Activated CD8-positive, alpha-beta memory T cell treated with anti-CD3 and anti-CD28 coated beads for 1 hour (primary cell): Measurements from ENCODE around the gene SERPINB10.
"Not testable (repeated sequence)": the region's sequence is repeated elsewhere in the genome, so short reads cannot be mapped to it uniquely, and the experiment has no call there.

ENCODE experiments used
- DNase-seq, 2 donors: peaks; one replicate each; pipeline ENCODE4 v3.0.0-alpha.2; 2020; ENCODE audit warnings: low read depth in 1 of 2; ENCODE audit errors: extremely low read depth in 1 of 2

Gene SERPINB10

DNA sequence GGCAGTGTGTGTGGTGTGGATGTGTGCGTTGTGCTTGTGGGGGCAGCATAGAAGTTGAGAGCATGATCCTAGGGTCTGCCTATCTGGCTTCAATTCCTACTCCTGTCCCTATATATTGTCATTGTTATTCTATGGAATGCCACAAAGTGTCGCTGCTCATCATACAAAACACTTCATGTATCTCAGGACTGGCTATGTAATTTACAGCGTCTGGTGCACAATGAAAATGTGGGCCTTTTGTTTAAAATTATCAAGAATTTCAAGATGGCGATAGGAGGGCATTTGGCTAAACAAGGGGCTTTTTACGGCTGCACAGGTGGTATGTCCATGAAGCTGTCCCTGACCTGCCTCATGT lies 16.8 kb upstream of the SERPINB10 start:
- DNase-seq = no peak

DNA sequence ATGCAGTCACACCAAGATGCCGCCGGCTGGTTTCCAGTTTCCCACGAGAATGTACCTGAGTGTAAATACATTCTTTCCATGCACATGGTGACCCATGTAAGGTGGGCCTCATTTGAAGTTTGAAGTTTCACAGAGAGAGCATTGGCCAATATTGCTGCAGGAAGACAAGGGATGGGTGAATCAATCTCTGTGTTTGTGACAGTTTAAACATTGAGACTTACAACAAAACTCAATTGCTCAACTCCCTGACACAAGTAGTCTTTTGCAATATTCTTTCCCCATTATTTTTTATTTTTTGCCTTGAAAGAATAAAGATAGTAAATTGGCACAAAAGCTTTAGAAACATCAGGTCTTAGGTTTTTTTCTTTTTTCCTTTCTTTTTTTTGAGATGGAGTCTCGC lies 15.2 kb upstream of the SERPINB10 start:
- DNase-seq = no peak

DNA sequence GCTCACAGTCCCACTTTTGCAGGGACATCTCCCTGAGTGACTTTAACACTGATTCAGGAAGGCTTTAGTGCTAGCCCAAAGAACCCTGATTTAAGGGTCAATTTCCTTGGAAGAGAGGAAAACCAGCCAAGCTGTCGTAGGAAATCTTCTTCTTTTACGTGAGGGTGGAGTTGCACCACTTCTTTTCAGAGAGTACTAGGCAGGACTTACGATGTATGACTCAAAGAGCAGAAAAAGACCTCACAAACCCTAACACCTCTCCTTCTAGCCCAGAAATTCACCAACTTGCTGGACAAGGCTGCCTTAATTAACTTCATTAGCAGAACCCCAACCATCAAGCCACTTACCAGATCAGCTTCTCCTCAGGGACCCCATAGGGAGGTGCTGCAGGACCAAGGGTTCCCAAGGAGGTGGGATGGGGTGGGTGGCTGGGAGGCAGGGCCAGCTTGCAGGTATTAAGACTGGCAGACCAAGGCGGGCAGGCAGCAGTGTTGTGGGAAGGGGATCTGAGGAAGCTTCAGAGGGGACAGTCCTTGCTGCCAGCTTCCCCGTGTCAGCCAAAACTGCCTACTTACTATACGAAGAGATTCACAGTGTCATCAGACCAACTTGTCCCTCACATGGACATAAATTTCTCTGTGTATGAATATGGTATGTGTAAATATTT lies 13.5 kb upstream of the SERPINB10 start:
- no peak for DNase-seq

DNA sequence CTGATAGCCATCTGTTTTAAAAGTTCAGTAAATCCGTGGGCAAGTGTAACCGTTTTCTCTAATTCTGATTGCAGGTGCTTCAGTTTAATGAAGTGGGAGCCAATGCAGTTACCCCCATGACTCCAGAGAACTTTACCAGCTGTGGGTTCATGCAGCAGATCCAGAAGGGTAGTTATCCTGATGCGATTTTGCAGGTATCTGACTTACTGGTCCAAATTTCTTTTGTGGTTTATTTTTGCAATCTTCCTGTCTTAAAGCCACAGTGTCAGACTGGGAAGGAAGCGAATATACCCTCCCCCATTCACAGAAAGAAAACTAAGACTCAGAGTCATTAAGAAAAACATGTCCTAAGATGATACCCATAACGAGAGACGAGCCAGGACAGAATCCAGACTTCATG lies 12.6 kb upstream of the SERPINB10 start:
- DNase-seq = no peak

DNA sequence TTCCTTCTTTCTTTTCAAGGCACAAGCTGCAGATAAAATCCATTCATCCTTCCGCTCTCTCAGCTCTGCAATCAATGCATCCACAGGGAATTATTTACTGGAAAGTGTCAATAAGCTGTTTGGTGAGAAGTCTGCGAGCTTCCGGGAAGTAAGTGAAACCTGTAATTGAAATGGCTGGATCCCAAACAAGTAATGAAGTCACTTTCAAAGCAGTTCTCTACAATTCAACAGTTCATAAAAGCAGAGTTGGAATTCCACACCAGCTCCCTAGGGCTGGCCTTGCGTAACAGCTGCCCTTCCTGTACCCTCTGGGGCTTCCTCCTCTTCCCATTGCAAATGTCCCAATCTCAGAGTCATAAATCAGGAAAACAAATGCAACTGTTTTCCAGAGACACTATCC lies 10.7 kb upstream of the SERPINB10 start:
- DNase-seq = no peak

DNA sequence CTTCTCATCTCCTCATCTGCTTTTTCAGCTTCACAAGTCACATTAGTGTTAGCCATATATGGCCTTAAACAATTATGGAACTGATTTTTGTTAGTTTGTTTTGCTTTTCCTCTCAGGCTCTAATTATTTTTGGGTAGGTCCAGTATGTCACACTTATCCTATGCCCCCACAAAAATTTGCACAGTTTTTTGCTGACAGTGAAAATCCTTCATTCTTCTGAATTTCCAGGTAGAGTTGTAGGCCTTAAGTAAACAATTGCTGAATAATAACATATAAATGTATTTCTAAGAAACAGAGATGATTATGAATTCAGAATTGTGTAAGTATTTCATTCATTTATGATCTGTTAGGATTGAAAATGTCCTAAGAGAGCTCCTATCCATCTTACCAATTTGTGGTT lies 8.6 kb upstream of the SERPINB10 start:
- no peak for DNase-seq

DNA sequence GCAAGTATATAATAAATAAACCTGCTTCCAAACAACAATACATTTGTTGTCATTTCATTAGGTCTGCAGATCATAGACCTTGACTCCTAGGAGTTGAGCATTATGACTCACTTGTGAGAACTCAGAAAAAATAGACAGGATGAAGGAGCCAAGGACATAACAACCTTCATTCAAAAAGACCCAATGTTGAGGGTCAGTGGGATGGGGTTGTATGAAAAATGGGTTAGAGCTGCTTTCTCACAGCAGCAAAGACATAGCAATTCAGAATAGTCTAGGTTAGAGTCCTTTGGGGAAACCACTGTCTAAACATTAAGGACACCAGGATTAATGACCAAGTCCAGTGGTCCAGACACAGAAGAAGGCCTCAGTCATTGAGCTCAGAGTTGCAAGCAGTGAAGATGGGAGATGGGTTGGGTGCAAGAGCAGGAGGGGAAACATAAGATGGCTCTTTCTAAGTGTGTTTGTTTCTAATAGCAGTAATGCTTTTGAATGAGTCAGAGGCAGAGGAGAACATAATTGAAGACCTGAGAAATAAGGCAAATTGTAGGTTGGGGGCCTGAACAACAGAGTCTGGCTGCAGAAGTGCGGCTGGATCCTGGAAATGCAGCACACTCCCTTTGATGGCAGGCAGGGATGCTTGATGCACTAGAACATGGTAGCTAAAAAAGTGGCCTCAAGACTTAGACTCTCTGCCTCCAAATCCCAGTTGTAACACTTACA lies 3.7 kb upstream of the SERPINB10 start:
- no peak for DNase-seq

DNA sequence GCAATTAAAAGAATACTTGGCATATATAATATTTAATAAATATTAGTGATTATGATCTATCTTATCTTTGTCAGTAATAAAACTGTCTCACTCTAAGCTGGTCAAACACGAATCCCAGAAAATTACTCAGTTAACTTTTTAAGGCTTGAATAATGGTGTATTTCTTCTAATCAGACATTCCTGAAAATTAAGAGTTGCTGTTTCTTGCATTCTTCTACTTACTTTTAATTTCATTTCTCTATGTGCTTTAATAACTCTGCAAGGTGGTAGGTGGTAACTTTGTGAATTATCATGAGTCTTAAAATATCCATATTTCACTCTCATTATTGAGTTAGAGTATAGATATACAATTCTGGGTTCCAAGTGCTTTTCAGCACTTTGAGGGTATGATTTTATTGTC lies 3.1 kb upstream of the SERPINB10 start:
- no peak for DNase-seq

DNA sequence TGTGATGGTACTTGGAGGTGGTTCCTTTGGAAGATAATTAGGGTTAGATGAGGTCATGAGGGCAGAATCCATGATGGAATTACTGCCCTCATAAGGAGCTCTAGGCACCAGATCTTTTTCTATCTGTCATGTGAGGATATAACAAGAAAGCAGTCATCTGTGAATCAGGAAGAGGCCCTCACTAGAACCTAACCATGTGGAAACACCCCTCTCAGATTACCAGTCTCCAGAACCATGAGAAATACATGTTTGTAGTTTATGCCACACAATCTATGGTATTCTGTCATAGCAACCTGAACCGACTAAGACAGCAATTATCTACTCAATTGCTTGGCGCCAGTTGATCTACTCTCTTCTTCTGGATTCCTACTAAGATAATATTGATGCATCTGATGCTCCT lies 2.4 kb upstream of the SERPINB10 start:
- DNase-seq = no peak

DNA sequence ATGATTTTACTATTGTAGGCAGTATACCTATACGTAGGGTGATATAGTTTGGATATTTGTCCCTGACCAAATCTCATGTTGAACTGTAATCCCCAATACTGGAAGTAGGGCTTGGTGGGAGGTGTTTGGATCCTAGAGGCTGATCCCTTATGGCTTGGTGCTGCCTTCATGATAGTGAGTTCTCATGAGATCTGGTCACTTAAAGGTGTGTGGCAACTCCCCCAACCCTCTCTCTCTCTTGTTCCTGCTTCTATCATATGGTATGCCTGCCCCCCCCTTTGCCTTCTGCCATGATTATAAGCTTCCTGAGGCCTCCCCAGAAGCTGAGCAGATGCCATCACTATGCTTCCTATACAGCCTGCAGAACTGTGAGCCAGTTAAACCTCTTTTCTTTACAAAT lies 1.7 kb upstream of the SERPINB10 start:
- no peak for DNase-seq

DNA sequence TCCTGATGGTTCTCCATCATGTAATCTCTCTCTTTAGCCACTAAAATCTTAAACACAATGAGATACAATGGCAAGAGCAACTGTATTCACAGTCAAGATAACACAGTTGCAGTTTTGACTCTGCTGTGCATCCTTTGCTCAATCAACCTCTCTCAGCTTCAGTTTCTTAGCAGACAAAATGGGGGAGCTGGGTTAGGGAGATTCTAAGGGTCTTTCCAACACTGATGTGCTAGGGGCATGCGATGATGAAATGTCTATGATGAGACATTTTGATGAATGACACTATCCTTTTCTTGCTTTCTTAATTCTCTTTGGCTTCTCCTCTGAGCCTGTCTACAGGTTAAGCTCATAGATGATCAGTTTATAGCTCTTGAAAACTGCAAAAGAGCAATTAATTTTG lies 1.1 kb downstream of the SERPINB10 start:
- no peak for DNase-seq

DNA sequence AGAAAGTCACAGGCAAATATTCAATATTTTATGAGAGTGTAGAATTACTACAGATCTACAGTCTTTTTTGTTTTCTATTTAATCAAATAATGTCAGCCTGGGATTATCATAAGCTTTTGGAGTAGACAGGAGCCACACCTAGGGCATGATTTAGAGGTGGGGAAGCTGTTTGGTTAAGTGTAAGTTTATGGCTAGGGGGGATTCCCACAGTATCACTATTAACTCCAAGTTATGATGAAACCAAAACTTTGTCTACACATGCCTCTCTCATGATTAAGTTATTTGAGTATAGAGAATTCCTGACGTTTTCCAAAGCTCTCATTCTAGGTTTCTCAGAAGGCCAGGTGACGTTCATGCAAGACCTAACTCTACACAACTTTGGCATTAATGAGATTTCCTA lies 2.1 kb downstream of the SERPINB10 start:
- no peak for DNase-seq

DNA sequence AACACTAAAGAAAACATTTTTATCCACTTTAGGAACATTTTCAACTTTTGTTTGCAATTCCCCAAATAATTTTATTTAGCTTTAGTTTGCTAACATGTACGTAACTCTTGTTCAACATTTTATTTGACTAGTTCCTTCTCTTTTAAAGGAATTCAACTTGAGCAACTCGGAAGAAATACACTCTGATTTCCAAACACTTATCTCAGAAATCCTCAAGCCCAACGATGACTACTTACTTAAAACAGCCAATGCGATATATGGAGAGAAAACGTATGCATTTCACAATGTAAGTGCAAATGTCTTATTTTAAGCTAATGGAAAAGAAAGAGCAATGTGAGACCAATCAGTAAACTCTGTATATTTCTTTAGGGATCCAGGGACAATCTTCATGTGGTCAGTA lies 10.1 kb downstream of the SERPINB10 start:
- no peak for DNase-seq

DNA sequence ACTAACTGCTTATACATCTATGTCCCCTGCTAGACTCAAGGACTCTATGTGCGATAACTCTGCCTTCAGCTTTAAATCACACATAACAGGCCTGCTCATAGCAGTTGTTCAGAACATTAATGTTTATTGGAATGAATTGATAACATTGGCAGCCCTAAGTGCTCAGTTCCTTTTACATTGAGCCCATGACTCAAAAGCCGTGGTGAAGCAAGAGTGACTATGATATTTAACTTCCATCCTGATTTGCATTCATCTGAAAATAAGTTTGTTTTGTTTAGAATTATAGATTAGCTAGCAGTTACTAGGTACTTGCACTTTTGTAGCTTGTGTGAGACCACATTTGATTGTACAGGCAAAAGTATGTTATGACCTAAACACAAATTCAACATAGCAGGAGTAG lies 14.3 kb downstream of the SERPINB10 start:
- DNase-seq = no peak

DNA sequence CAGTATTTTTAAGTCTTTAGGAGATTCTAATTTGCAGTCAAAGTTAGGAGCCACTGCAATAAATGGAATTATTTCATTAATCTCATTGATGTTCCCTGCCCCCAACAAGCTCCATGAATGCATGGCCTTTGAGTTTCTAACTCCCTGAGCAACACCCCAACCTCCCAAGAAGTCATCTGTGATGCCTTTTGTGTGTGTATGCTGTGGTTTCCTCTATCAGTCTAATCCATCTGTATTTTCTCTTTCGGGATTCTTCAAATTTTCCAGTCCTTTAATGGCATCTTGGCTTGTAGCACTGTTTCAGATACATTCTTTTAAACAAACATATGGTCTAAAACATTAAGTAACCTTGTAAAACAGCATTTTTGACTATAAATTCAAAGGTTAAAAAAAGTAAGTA lies 16.8 kb downstream of the SERPINB10 start:
- DNase-seq = no peak

DNA sequence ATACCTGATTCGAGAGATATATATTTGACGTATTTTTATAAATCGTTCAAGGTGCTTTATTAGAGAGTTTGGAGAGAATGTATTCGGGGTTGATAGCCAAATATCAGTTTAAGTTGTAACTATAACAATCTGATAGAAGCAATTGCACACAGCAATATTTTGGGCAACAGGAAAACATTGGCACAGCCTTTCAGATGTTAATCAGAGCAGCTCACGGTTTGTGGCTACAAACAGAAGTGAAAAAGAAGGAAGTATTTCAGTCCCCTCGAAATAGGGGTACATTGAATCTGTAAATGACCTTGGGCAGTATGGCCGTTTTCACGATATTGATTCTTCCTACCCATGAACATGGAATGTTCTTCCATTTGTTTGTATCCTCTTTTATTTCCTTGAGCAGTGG lies 20.6 kb downstream of the SERPINB10 start:
- no peak for DNase-seq

DNA sequence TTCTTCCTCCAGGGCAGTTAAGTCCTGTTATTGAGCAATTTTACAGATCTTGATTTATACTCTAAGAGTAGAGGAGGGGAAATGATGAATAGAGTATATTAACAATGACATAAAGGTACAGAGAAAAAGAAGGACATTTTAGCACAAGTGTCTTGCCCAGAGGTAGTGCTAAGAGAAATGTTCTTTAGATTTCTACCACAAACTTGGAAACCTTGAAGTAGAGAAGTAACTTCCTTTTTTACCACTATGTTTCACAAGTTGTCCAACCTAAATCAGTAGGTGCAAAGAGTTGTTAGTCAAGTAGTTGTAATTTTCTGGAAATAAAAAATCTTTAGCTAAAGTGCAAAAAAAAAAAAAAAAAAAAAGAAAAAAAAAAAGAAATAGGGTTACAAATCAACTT lies 21.6 kb downstream of the SERPINB10 start:
- not testable (repeated sequence) for DNase-seq

DNA sequence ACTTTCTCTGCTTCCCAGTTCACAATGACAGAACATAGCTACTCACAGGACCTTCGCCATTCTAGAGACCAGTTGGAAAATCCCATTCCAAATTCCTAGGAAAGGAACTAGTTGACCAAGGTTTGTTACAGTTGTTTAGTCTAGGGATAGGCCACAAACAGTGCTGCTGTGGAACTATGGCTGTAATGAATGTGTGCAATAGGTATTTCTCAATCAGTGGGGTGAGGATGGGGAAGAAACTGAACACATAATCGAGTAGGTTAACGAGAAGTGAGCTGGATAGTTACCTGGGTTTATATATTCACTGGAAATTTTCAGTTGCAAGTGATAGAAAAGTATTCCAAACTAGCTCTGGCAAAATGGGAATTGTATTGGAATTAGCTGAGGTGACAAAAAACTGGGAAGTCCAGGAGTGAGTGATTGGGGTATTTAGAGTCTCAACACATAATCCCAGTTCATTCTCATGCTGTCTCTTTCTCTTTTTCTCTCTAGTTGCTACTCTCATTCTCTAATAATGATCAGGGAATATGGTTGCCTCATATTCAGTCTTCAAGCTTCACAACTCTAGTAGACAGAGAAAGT lies 23.1 kb downstream of the SERPINB10 start:
- no peak for DNase-seq

DNA sequence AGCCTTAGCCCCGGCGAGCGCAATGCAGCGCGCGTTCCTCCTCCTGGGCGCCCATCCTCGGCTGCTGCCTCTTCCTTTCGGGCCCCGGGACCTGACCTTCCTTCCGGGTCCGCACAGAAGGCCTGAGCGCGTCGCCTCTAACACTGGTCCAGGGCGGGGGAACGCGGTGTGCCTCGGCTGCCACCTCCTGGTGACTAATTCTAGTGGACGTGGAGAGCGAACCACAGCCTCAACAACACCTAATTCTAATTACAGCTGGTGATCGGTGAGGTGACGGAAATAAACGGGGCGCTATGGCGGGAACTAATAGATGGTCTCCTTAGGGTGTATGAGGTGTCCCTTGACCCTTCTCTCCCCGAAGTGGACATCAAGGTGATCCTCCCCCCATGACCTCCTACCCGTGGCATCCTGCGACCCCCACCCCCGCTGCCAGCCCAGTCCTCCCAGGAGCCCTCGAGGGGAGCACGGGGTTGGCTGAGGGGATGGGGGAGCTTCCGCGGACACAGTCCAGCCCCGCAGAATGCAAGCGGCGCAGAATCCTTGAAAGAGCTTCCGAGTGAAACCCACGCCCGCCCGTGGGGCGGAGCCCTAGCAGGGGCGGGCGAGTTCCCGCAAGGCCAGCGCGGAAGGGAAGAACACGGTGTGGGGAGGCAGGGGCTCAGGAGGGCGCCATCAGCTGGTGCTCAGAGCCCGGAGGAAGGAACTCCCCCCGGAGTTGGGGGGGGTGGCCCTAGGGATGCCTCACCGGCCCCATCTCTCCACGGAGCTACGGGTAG lies 28.6 kb downstream of the SERPINB10 start:
- peak in 1 of 2 donors; percentile 28 for DNase-seq

DNA sequence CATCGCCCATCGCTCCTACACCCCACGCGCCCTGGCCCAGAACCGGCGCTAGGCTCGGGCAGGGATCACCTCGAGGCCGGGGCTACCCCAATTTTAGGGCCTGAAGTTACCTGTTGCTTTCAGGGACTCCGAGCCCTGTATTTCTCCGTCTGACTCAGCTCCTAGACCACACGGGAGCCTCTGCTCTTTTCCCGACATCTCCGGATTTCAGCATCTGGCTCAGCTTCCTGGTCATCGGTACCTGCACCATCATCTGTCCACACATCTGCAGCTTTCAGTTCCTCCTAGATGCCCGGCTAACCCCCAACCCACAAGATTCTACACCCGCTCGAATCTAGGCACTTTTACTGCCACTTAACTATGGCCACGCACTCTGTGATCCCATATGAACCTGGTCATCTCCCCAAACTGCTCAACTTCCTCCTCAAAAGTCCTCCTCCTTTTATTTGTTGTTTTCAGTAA lies 29.2 kb downstream of the SERPINB10 start:
- DNase-seq = no peak

DNA sequence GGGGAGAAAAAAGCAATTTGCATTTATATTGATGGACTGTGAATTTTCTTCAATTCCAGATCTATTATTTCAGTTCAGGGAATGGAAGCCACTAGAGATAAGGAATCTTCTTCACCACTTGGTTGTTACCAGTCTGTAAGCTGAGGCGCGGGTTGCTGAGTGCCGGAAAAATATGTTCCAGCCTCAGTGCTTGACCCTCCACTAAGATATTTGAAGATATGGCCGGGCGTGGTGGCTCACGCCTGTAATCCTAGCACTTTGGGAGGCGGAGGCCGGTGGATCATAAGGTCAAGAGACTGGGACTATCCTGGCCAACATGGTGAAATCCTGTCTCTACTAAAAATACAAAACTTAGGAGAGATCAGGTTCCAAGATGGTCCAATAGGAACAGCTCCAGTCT lies 32.2 kb downstream of the SERPINB10 start:
- no peak for DNase-seq
